Measurements from ENCODE around the gene MCOLN1. TPM values are rescaled to one million over a fixed set of nuclear protein-coding genes. Genes with fewer than 3 reads are reported as not detected.

MCOLN1 gene
- total RNA-seq = 7.9 and 12.4 TPM in 2 replicates

DNA sequence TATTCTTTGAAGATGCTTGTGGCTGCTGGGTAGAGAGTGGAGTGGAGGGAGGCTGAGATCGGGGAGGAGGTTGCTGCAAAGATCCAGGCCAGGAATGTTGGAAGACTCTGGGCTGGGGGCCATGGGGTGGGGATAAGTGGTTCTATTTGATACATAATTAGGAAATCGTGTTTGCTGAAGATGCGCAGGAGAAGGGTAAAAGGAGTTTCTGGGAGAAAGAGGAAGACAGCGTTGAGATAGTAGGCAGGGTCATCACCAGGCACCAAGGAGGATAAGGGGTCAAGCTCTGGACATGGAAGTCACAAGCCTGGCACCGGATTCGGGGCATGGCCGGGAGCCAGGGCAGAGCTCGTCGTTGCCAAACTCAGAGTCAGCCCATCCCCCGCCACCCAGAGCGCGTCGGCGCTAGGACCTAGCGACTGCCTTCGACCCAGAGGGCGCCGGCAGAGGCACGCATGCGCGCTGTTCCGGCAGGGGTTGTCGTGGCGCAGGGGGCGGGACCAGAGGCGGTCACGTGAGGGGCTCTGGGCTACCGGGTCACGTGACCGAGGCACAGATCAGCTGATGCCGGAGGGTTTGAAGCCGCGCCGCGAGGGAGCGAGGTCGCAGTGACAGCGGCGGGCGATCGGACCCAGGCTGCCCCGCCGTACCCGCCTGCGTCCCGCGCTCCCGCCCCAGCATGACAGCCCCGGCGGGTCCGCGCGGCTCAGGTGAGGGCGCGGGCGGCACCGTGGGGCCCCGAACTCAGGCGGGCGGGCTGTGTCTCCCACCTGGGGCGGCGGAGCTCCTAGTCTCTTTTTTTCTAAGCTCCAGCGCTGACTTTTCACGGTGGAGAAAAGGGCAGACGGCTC is at the start of gene MCOLN1:
TSS of gene MCOLN1 (plus strand) at position 553 of the 851 bp plus-strand sequence. CDS start at position 680, 127 bp downstream.

GRCh38 chr19:7488736-7489353 is 33.6 kb upstream of the MCOLN1 start, which contains the start of gene PEX11G:
TSS of gene PEX11G (minus strand) at chr19:7489035. CDS start at chr19:7489010, 25 bp downstream.

DNA sequence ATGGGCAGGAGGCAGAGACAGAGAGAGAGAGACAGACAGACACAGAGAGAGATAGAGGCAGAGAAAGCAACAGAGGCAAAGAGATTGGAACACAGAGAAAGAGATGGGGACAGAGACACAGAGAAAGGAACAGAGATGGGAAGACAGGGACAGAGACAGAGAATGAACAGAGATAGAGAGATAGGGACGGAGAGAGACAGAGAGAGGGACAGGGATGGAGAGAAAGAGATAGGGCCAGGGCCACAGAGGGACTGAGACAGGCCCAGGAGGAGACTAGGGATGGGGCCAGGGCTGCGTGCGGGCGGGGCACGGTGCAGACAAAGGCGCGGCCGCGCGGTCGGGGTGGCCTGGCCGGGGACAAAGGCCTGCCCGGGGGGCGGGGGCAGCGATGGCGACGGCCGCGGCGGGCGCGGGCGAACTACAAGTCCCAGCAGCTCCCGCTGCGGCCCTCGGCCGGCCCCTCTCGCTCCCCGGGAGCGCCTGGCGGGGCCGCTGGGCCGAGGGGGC is 6.7 kb upstream of the MCOLN1 start, which contains the start of gene ZNF358:
TSS of gene ZNF358 (plus strand) at position 459 of the 507 bp plus-strand sequence. CDS start 3,140 bp downstream, outside the sequence.

DNA sequence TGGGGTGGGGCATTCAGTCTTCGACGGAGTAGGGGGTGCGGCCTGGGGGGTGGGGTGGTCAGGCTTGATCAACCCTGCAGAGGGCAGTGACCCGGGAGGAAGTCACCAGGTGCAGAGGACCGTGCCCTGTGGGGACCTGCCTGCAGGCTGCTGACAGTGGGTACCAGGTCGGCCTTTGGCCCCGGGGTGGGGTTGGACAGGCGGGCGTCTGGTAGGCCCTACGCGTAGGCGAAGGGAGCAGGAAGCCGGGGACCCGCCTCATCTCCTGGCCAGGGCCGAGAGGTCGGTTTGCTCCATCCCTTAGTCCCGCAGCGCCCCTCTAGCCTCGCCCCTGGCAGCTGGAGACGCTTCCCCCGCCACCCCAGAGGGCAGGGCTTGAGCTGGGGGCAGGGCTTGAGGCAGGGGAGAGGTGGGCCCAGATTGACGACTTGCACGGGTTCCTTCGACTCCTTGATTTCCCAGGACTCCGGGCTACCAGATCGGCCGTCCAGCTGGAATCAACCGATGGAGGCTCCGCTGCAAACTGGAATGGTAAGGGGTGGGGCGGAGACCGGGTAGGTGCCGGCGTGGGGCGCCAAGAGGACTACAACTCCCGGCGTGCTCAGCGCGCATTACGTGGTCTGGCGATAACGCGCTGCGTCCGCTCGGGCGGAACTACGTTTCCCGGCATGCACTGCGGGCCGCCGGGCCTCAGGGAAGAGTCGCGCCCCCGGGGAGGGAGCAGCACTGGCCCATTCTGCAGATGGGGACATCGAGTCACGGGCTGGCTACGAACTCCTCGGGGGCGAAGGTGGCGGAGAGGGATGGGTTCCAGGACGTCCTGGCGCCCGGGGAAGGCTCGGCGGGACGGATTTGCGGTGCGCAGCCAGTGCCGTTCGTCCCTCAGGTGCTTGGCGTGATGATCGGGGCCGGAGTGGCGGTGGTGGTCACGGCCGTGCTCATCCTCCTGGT is 12.9 kb downstream of the MCOLN1 start, which contains the start of gene PNPLA6:
TSS of gene PNPLA6 (plus strand) at position 671 of the 951 bp plus-strand sequence. CDS start at position 743, 72 bp downstream.

Other genes starting within 250 kb of the MCOLN1 start
- 3.3 and 10.6 TPM in 2 replicates for gene INSR, start 228.2 kb upstream of the MCOLN1 start, total RNA-seq
- gene ARHGEF18, start 173.7 kb upstream of the MCOLN1 start, total RNA-seq = 51.3 and 52.0 TPM in 2 replicates
- 3.9 and 9.5 TPM in 2 replicates for gene PEX11G, start 33.6 kb upstream of the MCOLN1 start, total RNA-seq
- 48.2 and 95.7 TPM in 2 replicates for gene ZNF358, start 6.5 kb upstream of the MCOLN1 start, total RNA-seq
- 119 and 204 TPM in 2 replicates for gene PNPLA6, start 13.1 kb downstream of the MCOLN1 start, total RNA-seq
- gene CAMSAP3, start 73.2 kb downstream of the MCOLN1 start, total RNA-seq = 2.3 and 3.8 TPM in 2 replicates
- 43.3 and 61.1 TPM in 2 replicates for gene XAB2, start 106.9 kb downstream of the MCOLN1 start, total RNA-seq
- gene PET100, start 107.2 kb downstream of the MCOLN1 start, total RNA-seq = 14.0 and 27.0 TPM in 2 replicates
- 1.4 TPM in 1 of 2 replicates, not detected in the other for gene PCP2, start 111.1 kb downstream of the MCOLN1 start, total RNA-seq
- 37.0 and 76.3 TPM in 2 replicates for gene STXBP2, start 114.5 kb downstream of the MCOLN1 start, total RNA-seq
- gene RETN, start 146.4 kb downstream of the MCOLN1 start, total RNA-seq = not detected in 2 replicates
- not detected in 2 replicates for gene MCEMP1, start 154.5 kb downstream of the MCOLN1 start, total RNA-seq
- gene TRAPPC5, start 158.2 kb downstream of the MCOLN1 start, total RNA-seq = 114 and 143 TPM in 2 replicates
- gene FCER2, start 179.5 kb downstream of the MCOLN1 start, total RNA-seq = not detected in 2 replicates
- not detected in 2 replicates for gene CLEC4G, start 209.5 kb downstream of the MCOLN1 start, total RNA-seq
- gene CD209, start 224.9 kb downstream of the MCOLN1 start, total RNA-seq = not detected in 2 replicates
- not detected in 2 replicates for gene CLEC4M, start 240.6 kb downstream of the MCOLN1 start, total RNA-seq

Measured in mesangial cell (primary cell).